HEK293 (cell line): ENCODE results near the gene NAV2.

Source experiments
- CTCF ChIA-PET: fragments of 350-600 bp; formaldehyde crosslinking; extraction: SDS; loops from one replicate; lab custom pipeline; 2021; ENCODE audit warnings: antibody characterized with exemption; lab: Yijun Ruan, JAX
- POLR2A ChIA-PET: fragments of 300-600 bp; formaldehyde crosslinking; extraction: SDS; loops from one replicate; lab custom pipeline; 2020; ENCODE audit warnings: antibody characterized with exemption, inconsistent platforms; lab: Yijun Ruan, JAX
- H3K27ac ChIP-seq: fragments of 200-500 bp; sonication (Bioruptor generic); 2 replicates; pipeline ENCODE4 v1.5.1; 2014; ENCODE audit warnings: low read depth, low read length, control low read depth, inconsistent platforms; ENCODE audit errors: extremely low read depth
- H3K36me3 ChIP-seq, 2 experiments: fragments of 200-500 bp in 1 of 2; sonication (Bioruptor generic) in 1 of 2; 1 replicate in 1 of 2; 2 replicates in 1 of 2; pipeline ENCODE4 v1.5.1; 2014 to 2017; ENCODE audit warnings: inconsistent platforms in 2 of 2, low read length in 2 of 2; ENCODE audit not compliant: control insufficient read depth in 2 of 2, insufficient read depth in 1 of 2
- H3K4me1 ChIP-seq: fragments of 200-500 bp; sonication (Bioruptor generic); 2 replicates; pipeline ENCODE4 v1.5.1; 2014; ENCODE audit warnings: mild to moderate bottlenecking, low read length, inconsistent platforms; ENCODE audit not compliant: control insufficient read depth, insufficient read depth
- H3K4me3 ChIP-seq: 2 replicates; pipeline ENCODE4 v1.5.1; 2011; ENCODE audit warnings: low read depth, mild to moderate bottlenecking, control low read depth, low read length, moderate library complexity
- H3K9me3 ChIP-seq: fragments of 200-500 bp; sonication (Bioruptor generic); 2 replicates; pipeline ENCODE4 v1.5.1; 2014; ENCODE audit warnings: low read depth, low read length, inconsistent platforms; ENCODE audit not compliant: control insufficient read depth, insufficient read depth
- BCL11B ChIP-seq: fragments of 450-650 bp; formaldehyde crosslinking; IDR thresholded peaks from 2 replicates; pipeline ENCODE4 v1.5.1; 2016; ENCODE audit warnings: low read depth, missing biosample characterization, missing genetic modification characterization
- GFI1B ChIP-seq: fragments of 450-650 bp; formaldehyde crosslinking; IDR thresholded peaks from 2 replicates; pipeline ENCODE4 v1.5.1; 2016; ENCODE audit warnings: missing biosample characterization, missing genetic modification characterization
- IKZF3 ChIP-seq: fragments of 450-650 bp; IDR thresholded peaks from 2 replicates; pipeline ENCODE4 v1.5.0; 2018; ENCODE audit warnings: missing biosample characterization, mild to moderate bottlenecking, missing genetic modification characterization, moderate library complexity
- KLF9 ChIP-seq: fragments of 450-650 bp; formaldehyde crosslinking; IDR thresholded peaks from 2 replicates; pipeline ENCODE4 v1.5.1; 2016; ENCODE audit warnings: missing biosample characterization, missing genetic modification characterization, low read depth
- YY1 ChIP-seq: fragments of 450-650 bp; formaldehyde crosslinking; IDR thresholded peaks from 2 replicates; pipeline ENCODE4 v1.5.1; 2018; ENCODE audit warnings: missing biosample characterization, missing genetic modification characterization
- ZBTB17 ChIP-seq: fragments of 450-650 bp; formaldehyde crosslinking; IDR thresholded peaks from 2 replicates; pipeline ENCODE4 v1.5.1; 2016; ENCODE audit warnings: missing biosample characterization, missing genetic modification characterization
- ZBTB8A ChIP-seq: fragments of 450-650 bp; formaldehyde crosslinking; IDR thresholded peaks from 2 replicates; pipeline ENCODE4 v1.5.1; 2016; ENCODE audit warnings: missing biosample characterization, missing genetic modification characterization
- ZFP41 ChIP-seq: fragments of 450-650 bp; formaldehyde crosslinking; IDR thresholded peaks from 2 replicates; pipeline ENCODE4 v1.5.1; 2016; ENCODE audit warnings: missing biosample characterization, missing genetic modification characterization, borderline replicate concordance
- ZFP69B ChIP-seq: fragments of 450-650 bp; formaldehyde crosslinking; IDR thresholded peaks from 2 replicates; pipeline ENCODE4 v1.5.1; 2016; ENCODE audit warnings: missing biosample characterization, missing genetic modification characterization
- ZNF112 ChIP-seq: fragments of 450-650 bp; formaldehyde crosslinking; IDR thresholded peaks from 2 replicates; pipeline ENCODE4 v1.5.0; 2017; ENCODE audit warnings: missing biosample characterization, missing genetic modification characterization
- ZNF138 ChIP-seq: fragments of 450-650 bp; formaldehyde crosslinking; IDR thresholded peaks from 2 replicates; pipeline ENCODE4 v1.5.1; 2016; ENCODE audit warnings: missing biosample characterization, missing genetic modification characterization, borderline replicate concordance
- ZNF140 ChIP-seq: fragments of 450-650 bp; formaldehyde crosslinking; IDR thresholded peaks from 2 replicates; pipeline ENCODE4 v1.5.1; 2016; ENCODE audit warnings: missing biosample characterization, missing genetic modification characterization
- ZNF19 ChIP-seq: fragments of 450-650 bp; formaldehyde crosslinking; IDR thresholded peaks from 2 replicates; pipeline ENCODE4; 2016; ENCODE audit warnings: missing biosample characterization, missing genetic modification characterization, low read depth
- ZNF211 ChIP-seq: fragments of 450-650 bp; formaldehyde crosslinking; IDR thresholded peaks from 2 replicates; pipeline ENCODE4 v1.5.1; 2016; ENCODE audit warnings: low read depth, missing biosample characterization, missing genetic modification characterization
- ZNF354C ChIP-seq: fragments of 450-650 bp; formaldehyde crosslinking; IDR thresholded peaks from 2 replicates; pipeline ENCODE4 v1.5.1; 2016; ENCODE audit warnings: missing biosample characterization, missing genetic modification characterization, low read depth, borderline replicate concordance
- ZNF558 ChIP-seq: fragments of 450-650 bp; formaldehyde crosslinking; IDR thresholded peaks from 2 replicates; pipeline ENCODE4 v1.5.1; 2016; ENCODE audit warnings: missing biosample characterization, missing genetic modification characterization
- ZNF561 ChIP-seq: fragments of 450-650 bp; IDR thresholded peaks from 2 replicates; pipeline ENCODE4 v1.5.1; 2018; ENCODE audit warnings: missing biosample characterization, missing genetic modification characterization, borderline replicate concordance
- ZNF596 ChIP-seq: fragments of 450-650 bp; IDR thresholded peaks from 2 replicates; pipeline ENCODE4 v1.5.0; 2018; ENCODE audit warnings: missing biosample characterization, mild to moderate bottlenecking, missing genetic modification characterization, moderate library complexity
- ZNF654 ChIP-seq: fragments of 450-650 bp; formaldehyde crosslinking; IDR thresholded peaks from 2 replicates; pipeline ENCODE4 v1.5.1; 2016; ENCODE audit warnings: low read depth, missing biosample characterization, missing genetic modification characterization
- ZNF747 ChIP-seq: fragments of 450-650 bp; formaldehyde crosslinking; IDR thresholded peaks from 2 replicates; pipeline ENCODE4 v1.5.1; 2016; ENCODE audit warnings: missing biosample characterization, missing genetic modification characterization
- ZNF830 ChIP-seq: fragments of 450-650 bp; IDR thresholded peaks from 2 replicates; pipeline ENCODE4 v1.5.0; 2018; ENCODE audit warnings: missing biosample characterization, missing genetic modification characterization, low read depth, mild to moderate bottlenecking, moderate library complexity
- TF ChIP-seq, protein P1 (sequence below): fragments of 450-650 bp; formaldehyde crosslinking; IDR thresholded peaks from 2 replicates; pipeline ENCODE4 v1.5.1; 2017; ENCODE audit warnings: missing biosample characterization, missing genetic modification characterization
- TF ChIP-seq, protein P2 (sequence below): fragments of 450-650 bp; formaldehyde crosslinking; IDR thresholded peaks from 2 replicates; pipeline ENCODE4 v1.5.1; 2016; ENCODE audit warnings: missing biosample characterization, missing genetic modification characterization, borderline replicate concordance
- TF ChIP-seq, protein P3 (sequence below): fragments of 450-650 bp; formaldehyde crosslinking; IDR thresholded peaks from 2 replicates; pipeline ENCODE4 v1.5.1; 2016; ENCODE audit warnings: missing biosample characterization, missing genetic modification characterization
- TF ChIP-seq, protein P4 (sequence below): fragments of 450-650 bp; formaldehyde crosslinking; IDR thresholded peaks from 2 replicates; pipeline ENCODE4 v1.5.1; 2016; ENCODE audit warnings: missing biosample characterization, missing genetic modification characterization, low read depth

Gene NAV2

DNA sequence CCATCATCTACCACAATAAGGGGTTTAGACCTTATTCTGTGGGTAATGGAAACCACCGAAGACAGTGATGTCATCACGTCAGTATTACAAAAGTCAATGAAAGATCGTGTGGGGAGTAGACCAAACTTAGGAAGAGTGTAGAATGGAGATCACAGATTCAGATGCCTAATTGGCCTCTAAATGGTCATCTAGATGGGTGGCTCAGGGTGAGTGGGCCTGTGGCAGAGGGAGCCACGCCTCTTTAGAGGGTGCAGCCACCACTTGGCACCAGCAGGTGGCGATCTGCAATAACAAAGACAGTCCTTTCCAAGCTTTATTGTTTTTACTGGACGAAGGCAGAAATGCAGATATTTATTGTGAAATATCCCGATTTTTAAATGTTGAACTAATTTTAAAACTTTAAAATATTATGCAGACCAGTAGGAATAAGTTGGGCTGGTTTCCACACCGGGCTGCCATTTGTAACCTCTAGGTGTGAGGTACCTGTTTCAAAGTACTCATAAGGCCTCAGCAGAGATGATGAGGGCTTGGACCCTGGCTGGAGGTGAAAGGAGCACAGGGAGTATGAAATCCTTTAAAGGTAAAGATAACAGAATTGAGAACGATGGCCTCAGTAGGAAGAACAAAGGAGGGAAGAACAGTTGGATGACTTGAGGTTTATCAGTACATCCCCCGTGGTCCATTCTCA is 225.7 kb downstream of the NAV2 start:
- Histone ChIP-seq H3K4me1 (no peaks in the 10 kb centered on the region), H3K4me3 (no peak overlapping the region), H3K9me3 (no peaks in the 10 kb centered on the region), H3K36me3 (peaks cover 0 to 4% of the 10 kb centered on the region in 2 experiments; a peak in 1 of 3 replicates), H3K27ac (no peak overlapping the region)
- ChIA-PET CTCF (interaction anchor here (0.7 to 2.4 kb wide), 15 partner anchors 9 to 366 kb away, joined by 3 to 19 read pairs (median 4); no protein-coding TSS in a partner anchor), POLR2A (no interaction called here)
- TF ChIP-seq ZNF747 (tag by site-specific recombination) = no peak
- TF ChIP-seq ZFP69B (tag by site-specific recombination) = no peak
- TF ChIP-seq, protein P1, sequence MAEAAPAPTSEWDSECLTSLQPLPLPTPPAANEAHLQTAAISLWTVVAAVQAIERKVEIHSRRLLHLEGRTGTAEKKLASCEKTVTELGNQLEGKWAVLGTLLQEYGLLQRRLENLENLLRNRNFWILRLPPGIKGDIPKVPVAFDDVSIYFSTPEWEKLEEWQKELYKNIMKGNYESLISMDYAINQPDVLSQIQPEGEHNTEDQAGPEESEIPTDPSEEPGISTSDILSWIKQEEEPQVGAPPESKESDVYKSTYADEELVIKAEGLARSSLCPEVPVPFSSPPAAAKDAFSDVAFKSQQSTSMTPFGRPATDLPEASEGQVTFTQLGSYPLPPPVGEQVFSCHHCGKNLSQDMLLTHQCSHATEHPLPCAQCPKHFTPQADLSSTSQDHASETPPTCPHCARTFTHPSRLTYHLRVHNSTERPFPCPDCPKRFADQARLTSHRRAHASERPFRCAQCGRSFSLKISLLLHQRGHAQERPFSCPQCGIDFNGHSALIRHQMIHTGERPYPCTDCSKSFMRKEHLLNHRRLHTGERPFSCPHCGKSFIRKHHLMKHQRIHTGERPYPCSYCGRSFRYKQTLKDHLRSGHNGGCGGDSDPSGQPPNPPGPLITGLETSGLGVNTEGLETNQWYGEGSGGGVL (tag by site-specific recombination) = no peak
- no peak for TF ChIP-seq ZBTB8A (tag by site-specific recombination)
- TF ChIP-seq, protein P2, sequence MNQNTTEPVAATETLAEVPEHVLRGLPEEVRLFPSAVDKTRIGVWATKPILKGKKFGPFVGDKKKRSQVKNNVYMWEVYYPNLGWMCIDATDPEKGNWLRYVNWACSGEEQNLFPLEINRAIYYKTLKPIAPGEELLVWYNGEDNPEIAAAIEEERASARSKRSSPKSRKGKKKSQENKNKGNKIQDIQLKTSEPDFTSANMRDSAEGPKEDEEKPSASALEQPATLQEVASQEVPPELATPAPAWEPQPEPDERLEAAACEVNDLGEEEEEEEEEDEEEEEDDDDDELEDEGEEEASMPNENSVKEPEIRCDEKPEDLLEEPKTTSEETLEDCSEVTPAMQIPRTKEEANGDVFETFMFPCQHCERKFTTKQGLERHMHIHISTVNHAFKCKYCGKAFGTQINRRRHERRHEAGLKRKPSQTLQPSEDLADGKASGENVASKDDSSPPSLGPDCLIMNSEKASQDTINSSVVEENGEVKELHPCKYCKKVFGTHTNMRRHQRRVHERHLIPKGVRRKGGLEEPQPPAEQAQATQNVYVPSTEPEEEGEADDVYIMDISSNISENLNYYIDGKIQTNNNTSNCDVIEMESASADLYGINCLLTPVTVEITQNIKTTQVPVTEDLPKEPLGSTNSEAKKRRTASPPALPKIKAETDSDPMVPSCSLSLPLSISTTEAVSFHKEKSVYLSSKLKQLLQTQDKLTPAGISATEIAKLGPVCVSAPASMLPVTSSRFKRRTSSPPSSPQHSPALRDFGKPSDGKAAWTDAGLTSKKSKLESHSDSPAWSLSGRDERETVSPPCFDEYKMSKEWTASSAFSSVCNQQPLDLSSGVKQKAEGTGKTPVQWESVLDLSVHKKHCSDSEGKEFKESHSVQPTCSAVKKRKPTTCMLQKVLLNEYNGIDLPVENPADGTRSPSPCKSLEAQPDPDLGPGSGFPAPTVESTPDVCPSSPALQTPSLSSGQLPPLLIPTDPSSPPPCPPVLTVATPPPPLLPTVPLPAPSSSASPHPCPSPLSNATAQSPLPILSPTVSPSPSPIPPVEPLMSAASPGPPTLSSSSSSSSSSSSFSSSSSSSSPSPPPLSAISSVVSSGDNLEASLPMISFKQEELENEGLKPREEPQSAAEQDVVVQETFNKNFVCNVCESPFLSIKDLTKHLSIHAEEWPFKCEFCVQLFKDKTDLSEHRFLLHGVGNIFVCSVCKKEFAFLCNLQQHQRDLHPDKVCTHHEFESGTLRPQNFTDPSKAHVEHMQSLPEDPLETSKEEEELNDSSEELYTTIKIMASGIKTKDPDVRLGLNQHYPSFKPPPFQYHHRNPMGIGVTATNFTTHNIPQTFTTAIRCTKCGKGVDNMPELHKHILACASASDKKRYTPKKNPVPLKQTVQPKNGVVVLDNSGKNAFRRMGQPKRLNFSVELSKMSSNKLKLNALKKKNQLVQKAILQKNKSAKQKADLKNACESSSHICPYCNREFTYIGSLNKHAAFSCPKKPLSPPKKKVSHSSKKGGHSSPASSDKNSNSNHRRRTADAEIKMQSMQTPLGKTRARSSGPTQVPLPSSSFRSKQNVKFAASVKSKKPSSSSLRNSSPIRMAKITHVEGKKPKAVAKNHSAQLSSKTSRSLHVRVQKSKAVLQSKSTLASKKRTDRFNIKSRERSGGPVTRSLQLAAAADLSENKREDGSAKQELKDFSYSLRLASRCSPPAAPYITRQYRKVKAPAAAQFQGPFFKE = no peak
- TF ChIP-seq ZFP41 = no peak
- TF ChIP-seq ZNF19 = no peak
- TF ChIP-seq ZNF140 (tag by site-specific recombination) = no peak
- TF ChIP-seq ZNF596 = no peak
- TF ChIP-seq ZNF138 (tag by site-specific recombination) = no peak
- no peak for TF ChIP-seq BCL11B (tag by site-specific recombination)
- TF ChIP-seq ZBTB17 (tag by site-specific recombination) = peak; percentile 32; the same call in 1 of the 2 replicates
- TF ChIP-seq ZNF354C (tag by site-specific recombination) = no peak
- no peak for TF ChIP-seq YY1
- no peak for TF ChIP-seq ZNF830 (tag by site-specific recombination)
- no peak for TF ChIP-seq ZNF561 (tag by site-specific recombination)
- no peak for TF ChIP-seq ZNF211 (tag by site-specific recombination)
- peak; percentile 66 for TF ChIP-seq ZNF654 (tag by site-specific recombination)
- TF ChIP-seq ZNF558 (tag by site-specific recombination) = no peak
- no peak for TF ChIP-seq ZNF112 (tag by site-specific recombination)
- TF ChIP-seq, protein P3, sequence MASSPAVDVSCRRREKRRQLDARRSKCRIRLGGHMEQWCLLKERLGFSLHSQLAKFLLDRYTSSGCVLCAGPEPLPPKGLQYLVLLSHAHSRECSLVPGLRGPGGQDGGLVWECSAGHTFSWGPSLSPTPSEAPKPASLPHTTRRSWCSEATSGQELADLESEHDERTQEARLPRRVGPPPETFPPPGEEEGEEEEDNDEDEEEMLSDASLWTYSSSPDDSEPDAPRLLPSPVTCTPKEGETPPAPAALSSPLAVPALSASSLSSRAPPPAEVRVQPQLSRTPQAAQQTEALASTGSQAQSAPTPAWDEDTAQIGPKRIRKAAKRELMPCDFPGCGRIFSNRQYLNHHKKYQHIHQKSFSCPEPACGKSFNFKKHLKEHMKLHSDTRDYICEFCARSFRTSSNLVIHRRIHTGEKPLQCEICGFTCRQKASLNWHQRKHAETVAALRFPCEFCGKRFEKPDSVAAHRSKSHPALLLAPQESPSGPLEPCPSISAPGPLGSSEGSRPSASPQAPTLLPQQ (tag by site-specific recombination) = no peak
- TF ChIP-seq IKZF3 = no peak
- no peak; the same call in 1 of the 2 replicates for TF ChIP-seq KLF9 (tag by site-specific recombination)
- TF ChIP-seq GFI1B (tag by site-specific recombination) = no peak
- TF ChIP-seq, protein P4, sequence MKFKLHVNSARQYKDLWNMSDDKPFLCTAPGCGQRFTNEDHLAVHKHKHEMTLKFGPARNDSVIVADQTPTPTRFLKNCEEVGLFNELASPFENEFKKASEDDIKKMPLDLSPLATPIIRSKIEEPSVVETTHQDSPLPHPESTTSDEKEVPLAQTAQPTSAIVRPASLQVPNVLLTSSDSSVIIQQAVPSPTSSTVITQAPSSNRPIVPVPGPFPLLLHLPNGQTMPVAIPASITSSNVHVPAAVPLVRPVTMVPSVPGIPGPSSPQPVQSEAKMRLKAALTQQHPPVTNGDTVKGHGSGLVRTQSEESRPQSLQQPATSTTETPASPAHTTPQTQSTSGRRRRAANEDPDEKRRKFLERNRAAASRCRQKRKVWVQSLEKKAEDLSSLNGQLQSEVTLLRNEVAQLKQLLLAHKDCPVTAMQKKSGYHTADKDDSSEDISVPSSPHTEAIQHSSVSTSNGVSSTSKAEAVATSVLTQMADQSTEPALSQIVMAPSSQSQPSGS (tag by site-specific recombination) = peak; percentile 84
